ENCODE data around the gene NHERF1.

DNA sequence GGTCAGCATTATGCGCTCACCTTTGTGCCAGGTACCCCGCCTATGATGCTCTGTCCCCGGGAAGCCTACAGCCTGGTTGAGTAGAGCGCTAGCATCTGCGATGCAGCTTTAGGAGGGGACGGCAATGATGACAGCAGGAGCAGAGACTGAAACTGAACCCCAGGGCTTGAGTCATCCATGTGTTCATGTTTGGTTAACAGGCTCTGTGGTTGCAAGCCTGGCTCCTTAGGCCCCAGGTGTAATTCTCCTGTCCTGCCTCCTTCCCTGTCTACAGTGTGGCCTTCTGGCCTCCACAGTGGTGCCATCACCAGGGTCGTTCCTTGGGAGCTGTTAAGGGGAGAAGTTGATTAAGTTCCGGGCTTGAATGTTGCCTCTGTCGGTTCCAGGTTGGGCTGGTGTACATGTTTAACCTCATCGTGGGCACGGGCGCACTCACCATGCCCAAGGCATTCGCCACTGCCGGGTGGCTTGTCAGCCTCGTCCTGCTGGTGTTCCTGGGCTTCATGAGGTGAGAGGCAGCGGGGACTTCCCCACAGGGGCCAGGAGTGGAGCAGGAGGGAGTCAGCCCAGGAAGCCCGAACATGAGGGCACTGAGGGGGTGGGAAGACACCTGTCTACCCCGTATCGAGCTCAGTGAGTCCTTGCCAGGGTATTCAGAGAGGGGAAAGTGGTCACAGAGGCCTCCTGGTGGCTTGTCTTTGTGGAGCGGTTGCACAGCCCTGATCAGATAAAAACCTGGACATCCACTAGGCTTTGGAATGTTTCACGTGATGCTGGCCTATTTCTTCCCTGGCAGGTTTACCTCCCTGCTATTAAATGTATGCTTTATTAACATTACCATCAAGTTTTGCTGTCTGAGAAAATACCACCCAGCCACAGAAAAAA lies 36.9 kb downstream of the NHERF1 start:
- no peak for TF ChIP-seq POLR2AphosphoS5 (IDR thresholded peaks at IDR 0.05; ENCODE audit: low read depth, low read length)
- TF ChIP-seq, protein P1, sequence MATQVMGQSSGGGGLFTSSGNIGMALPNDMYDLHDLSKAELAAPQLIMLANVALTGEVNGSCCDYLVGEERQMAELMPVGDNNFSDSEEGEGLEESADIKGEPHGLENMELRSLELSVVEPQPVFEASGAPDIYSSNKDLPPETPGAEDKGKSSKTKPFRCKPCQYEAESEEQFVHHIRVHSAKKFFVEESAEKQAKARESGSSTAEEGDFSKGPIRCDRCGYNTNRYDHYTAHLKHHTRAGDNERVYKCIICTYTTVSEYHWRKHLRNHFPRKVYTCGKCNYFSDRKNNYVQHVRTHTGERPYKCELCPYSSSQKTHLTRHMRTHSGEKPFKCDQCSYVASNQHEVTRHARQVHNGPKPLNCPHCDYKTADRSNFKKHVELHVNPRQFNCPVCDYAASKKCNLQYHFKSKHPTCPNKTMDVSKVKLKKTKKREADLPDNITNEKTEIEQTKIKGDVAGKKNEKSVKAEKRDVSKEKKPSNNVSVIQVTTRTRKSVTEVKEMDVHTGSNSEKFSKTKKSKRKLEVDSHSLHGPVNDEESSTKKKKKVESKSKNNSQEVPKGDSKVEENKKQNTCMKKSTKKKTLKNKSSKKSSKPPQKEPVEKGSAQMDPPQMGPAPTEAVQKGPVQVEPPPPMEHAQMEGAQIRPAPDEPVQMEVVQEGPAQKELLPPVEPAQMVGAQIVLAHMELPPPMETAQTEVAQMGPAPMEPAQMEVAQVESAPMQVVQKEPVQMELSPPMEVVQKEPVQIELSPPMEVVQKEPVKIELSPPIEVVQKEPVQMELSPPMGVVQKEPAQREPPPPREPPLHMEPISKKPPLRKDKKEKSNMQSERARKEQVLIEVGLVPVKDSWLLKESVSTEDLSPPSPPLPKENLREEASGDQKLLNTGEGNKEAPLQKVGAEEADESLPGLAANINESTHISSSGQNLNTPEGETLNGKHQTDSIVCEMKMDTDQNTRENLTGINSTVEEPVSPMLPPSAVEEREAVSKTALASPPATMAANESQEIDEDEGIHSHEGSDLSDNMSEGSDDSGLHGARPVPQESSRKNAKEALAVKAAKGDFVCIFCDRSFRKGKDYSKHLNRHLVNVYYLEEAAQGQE (IDR thresholded peaks at IDR 0.05; ENCODE audit: insufficient read depth in 1 of 2, low read depth in 2 of 2, low read length in 2 of 2), result no peak
- TF ChIP-seq TAF1 (IDR thresholded peaks at IDR 0.05; ENCODE audit: borderline replicate concordance, insufficient read depth, low read length), result no peak
- TF ChIP-seq FOXP2 (optimal IDR thresholded peaks at IDR 0.05; ENCODE audit: borderline replicate concordance, extremely low read depth, extremely low read length, insufficient read depth), result no peak
